HK-2 (cell line): ENCODE measurements around the gene HERC2.
"Not testable (repeated sequence)": the region's sequence is repeated elsewhere in the genome, so short reads cannot be mapped to it uniquely, and the experiment has no call there.

Experiments used
- DNase-seq: peaks from one replicate; pipeline ENCODE4 v3.0.0-alpha.2; 2018; ENCODE audit not compliant: unreplicated experiment

HERC2 gene, protein sequence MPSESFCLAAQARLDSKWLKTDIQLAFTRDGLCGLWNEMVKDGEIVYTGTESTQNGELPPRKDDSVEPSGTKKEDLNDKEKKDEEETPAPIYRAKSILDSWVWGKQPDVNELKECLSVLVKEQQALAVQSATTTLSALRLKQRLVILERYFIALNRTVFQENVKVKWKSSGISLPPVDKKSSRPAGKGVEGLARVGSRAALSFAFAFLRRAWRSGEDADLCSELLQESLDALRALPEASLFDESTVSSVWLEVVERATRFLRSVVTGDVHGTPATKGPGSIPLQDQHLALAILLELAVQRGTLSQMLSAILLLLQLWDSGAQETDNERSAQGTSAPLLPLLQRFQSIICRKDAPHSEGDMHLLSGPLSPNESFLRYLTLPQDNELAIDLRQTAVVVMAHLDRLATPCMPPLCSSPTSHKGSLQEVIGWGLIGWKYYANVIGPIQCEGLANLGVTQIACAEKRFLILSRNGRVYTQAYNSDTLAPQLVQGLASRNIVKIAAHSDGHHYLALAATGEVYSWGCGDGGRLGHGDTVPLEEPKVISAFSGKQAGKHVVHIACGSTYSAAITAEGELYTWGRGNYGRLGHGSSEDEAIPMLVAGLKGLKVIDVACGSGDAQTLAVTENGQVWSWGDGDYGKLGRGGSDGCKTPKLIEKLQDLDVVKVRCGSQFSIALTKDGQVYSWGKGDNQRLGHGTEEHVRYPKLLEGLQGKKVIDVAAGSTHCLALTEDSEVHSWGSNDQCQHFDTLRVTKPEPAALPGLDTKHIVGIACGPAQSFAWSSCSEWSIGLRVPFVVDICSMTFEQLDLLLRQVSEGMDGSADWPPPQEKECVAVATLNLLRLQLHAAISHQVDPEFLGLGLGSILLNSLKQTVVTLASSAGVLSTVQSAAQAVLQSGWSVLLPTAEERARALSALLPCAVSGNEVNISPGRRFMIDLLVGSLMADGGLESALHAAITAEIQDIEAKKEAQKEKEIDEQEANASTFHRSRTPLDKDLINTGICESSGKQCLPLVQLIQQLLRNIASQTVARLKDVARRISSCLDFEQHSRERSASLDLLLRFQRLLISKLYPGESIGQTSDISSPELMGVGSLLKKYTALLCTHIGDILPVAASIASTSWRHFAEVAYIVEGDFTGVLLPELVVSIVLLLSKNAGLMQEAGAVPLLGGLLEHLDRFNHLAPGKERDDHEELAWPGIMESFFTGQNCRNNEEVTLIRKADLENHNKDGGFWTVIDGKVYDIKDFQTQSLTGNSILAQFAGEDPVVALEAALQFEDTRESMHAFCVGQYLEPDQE (N-terminal part only)

GRCh38 chr15:28322129-28322588, at the start of gene HERC2:
HERC2 (minus strand) TSS chr15:28322179; CDS start chr15:28321433, 746 bp downstream.
- not testable (repeated sequence) for DNase-seq

GRCh38 chr15:28365502-28365901, 43.5 kb upstream of the HERC2 start:
- not testable (repeated sequence) for DNase-seq

- DNase-seq: not testable (repeated sequence)
Observed at GRCh38 chr15:28357984-28358383, 36.0 kb upstream of the HERC2 start, which contains the start of gene GOLGA6L24. GOLGA6L24 (minus strand) TSS chr15:28358084; CDS start chr15:28358023, 61 bp downstream.

- not testable (repeated sequence) for DNase-seq
Observed at GRCh38 chr15:28321358-28322078, 461 bp downstream of the HERC2 start.

DNA sequence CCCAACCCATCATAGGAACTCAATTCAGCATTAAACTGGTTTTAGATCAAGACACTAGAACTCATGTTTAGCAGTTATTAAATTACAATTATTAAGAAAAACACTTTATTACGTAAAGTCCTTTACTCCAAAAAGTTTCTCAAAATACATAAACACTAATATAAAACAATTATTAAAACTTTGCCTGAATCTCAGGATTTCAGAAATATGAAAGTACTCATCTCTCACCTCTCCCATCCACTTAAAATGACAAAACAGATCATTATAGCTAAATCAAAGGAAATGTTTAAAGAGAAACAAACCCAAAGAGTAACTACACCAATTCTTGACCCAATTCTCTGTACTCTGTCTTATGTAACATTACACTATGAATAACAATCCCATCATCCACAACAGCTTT, 2.3 kb downstream of the HERC2 start:
- DNase-seq: not testable (repeated sequence)

GRCh38 chr15:28318828-28319227, 3.2 kb downstream of the HERC2 start:
- not testable (repeated sequence) for DNase-seq

GRCh38 chr15:28318122-28318521, 3.9 kb downstream of the HERC2 start:
- not testable (repeated sequence) for DNase-seq

DNA sequence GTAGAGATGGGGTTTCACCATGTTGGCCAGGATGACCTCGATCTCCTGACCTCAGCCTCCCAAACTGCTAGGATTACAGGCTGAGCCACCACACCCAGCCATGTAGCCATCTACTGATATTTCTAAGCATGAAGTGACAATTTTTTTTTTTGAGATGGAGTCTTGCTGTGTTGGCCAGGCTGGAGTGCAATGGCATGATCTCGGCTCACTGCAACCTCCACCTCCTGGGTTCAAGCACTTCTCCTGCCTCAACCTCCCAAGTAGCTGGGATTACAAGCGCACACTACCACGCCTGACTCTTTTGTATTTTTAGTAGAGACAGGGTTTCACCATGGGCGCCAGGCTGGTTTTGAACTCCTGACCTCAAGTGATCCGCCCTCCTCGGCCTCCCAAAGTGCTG, 5.0 kb downstream of the HERC2 start:
- not testable (repeated sequence) for DNase-seq

DNA sequence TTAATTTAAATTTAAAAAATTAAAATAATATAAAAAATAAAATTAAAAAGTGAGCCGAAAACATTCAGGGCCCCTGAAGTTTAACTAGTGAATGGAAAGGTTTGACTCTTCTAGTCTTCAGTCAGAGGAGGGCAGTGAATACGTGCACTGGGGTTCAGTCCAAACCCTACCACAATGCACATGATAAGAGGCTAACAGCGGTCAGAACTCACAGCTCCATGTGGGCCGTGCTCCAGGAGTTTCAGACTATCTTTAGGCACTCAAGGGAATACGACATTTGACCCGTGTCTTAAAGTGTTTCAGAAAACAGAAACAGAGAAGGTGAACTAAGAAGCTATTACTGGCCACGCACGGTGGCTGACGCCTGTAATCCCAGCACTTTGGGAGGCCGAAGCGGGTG, 11.5 kb downstream of the HERC2 start:
- not testable (repeated sequence) for DNase-seq

DNA sequence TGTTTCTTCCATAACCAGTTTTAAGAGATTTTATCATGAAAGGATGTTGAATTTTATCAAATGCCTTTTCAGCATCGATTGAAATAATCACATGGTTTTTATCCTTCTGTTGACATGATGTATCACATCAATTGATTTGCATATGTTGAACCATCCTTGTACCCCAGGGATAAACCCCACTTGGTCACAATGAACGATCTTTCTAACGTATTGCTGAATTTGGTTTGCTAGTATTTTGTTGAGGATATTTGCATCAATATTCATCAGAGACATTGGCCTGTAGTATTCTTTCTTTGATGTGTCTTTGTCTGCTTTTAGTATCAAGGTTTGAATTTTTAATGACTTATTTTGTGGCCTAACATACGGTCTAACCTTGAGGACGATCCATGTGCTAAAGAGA, 13.3 kb downstream of the HERC2 start:
- not testable (repeated sequence) for DNase-seq

DNA sequence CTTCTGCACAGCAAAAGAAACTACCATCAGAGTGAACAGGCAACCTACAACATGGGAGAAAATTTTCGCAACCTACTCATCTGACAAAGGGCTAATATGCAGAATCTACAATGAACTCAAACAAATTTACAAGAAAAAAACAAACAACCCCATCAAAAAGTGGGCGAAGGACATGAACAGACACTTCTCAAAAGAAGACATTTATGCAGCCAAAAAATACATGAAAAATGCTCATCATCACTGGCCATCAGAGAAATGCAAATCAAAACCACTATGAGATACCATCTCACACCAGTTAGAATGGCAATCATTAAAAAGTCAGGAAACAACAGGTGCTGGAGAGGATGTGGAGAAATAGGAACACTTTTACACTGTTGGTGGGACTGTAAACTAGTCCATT, 16.3 kb downstream of the HERC2 start:
- DNase-seq: not testable (repeated sequence)

- DNase-seq: not testable (repeated sequence)
Observed at GRCh38 chr15:28297434-28297833, 24.5 kb downstream of the HERC2 start.

- DNase-seq: not testable (repeated sequence)
Observed at GRCh38 chr15:28296814-28297213, 25.2 kb downstream of the HERC2 start.

DNA sequence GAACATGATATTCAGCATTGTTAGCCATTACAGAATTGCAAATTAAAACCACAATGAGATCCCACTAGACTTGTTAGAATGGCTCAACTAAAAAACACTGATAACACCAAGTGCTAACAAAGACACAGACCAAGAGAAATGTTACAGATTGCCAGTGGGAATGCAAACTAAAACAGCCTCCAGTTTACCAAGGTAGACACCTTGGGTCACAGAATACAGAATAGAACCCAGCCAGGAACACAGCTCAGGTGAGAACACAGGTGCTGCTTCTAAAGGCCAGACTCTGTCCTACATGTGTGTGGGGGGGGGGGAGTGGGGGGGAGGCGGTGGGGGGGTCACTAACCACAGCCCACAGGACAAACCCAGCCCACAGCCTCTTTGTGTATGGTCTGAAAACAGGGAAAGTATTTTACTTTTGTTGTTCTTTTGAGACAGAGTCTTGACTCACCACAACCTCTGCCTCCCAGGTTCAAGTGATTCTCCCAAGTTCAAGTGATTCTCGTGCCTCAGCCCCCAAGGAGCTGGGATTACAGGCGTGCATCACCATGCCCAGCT, 26.9 kb downstream of the HERC2 start:
- DNase-seq: not testable (repeated sequence)

DNA sequence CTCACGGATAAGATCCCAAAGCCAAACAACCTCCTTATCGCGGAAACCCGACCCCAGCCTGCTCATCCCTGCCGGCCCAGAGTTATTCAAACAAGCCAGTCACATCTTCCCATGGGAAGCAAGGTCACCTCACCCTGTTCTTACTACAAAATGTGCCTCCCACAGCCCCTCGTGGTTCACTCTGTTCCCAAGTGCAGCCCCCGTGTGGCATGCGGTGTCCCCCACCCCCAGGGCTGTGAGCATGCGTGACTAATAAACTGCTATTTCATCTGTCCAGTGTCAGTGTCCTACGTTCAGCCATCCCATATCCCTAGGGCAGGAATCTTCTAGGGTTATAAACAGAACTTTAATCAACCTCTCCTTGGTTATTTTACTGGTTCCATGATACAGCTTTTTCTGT, 27.4 kb downstream of the HERC2 start:
- not testable (repeated sequence) for DNase-seq

GRCh38 chr15:28289694-28290463, 32.1 kb downstream of the HERC2 start:
- no peak for DNase-seq

- not testable (repeated sequence) for DNase-seq
Observed at GRCh38 chr15:28288830-28289693, 32.9 kb downstream of the HERC2 start.

DNA sequence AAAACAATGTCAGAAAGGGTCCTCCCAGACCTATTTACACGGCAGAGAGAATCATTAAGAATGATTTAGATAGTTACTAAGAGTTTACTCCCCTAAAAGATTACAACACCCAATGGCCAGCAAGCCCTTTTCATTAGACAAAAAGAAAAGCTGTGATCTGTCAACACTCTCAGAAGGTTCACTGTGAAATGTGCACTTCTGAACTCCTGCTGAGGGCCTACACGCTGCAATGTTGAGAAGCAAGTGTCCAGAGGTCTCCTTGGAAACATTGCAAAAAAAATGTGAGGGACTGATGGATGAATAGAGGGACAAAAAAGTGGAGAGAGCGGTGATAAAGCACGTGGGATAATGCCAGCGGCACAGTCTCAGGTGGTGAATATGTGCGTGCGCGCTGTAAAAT, 35.3 kb downstream of the HERC2 start:
- DNase-seq: not testable (repeated sequence)

GRCh38 chr15:28286031-28286430, 35.9 kb downstream of the HERC2 start:
- no peak for DNase-seq
